Pancreas (tissue), 10 donors: Measurements from ENCODE around the gene CLEC2L. TPM values are rescaled to one million over a fixed set of nuclear protein-coding genes. Genes with fewer than 3 reads are reported as not detected.

Source experiments
- ATAC-seq, 4 donors: fragments of 200-7000 bp; cut with Tn5 transposase; one replicate each; pipeline versions ENCODE4 v1.8.0 to v1.9.1; 2020; ENCODE audit warnings: mild to moderate bottlenecking in 4 of 4, moderate library complexity in 4 of 4
- DNase-seq, 6 donors: peaks; one replicate each; pipeline ENCODE4 v3.0.0-alpha.2; 2020
- FAIRE-seq: peaks from 2 replicates; lab custom pipeline; 2012; peaks lifted over from hg19 to GRCh38; lab: Jason Lieb, UNC
- H3K27ac ChIP-seq, 4 donors: fragments of 200-600 bp; sonication (generic); 1 replicate in 3 of 4; 2 replicates in 1 of 4; pipeline versions ENCODE4 v1.5.0 to v1.8.0; 2020
- H3K27me3 ChIP-seq, 4 donors: fragments of 200-600 bp; one replicate each; pipeline ENCODE4 v1.8.0; 2021
- H3K36me3 ChIP-seq, 3 donors: fragments of 200-600 bp; sonication (generic) in 1 of 3; one replicate each; pipeline versions ENCODE4 v1.5.0 to v1.8.0; 2020 to 2021
- H3K4me1 ChIP-seq, 3 donors: fragments of 200-600 bp; one replicate each; pipeline ENCODE4 v1.8.0; 2021
- H3K4me3 ChIP-seq, 4 donors: fragments of 200-600 bp; sonication (generic) in 2 of 4; one replicate each; pipeline versions ENCODE4 v1.5.0 to v1.8.0; 2020 to 2021
- H3K9me3 ChIP-seq, 4 donors: fragments of 200-600 bp; one replicate each; pipeline ENCODE4 v1.8.0; 2021
- CTCF ChIP-seq, 4 donors: fragments of 200-600 bp; sonication (generic) in 3 of 4; IDR thresholded peaks; one replicate each; pipeline versions ENCODE4 v1.5.0 to v1.8.0; 2021; ENCODE audit warnings: antibody characterized with exemption in 4 of 4
- WGBS, 2 donors: extraction: QIAGEN DNeasy Blood & Tissue Kit; methylation state at CpG; one replicate each; pipeline ENCODE4 v1.1.7; 2013; 5-methylcytosine and 5-hydroxymethylcytosine counted together
- intact Hi-C, 3 donors: fragments of 100-400 bp; cut with DNase I; formaldehyde crosslinking; loops; one replicate each; pipeline versions ENCODE4 v1.11.1 to v1.14.2; 2022
- polyA plus RNA-seq, 2 donors: library from polyadenylated mRNA; stranded (reverse); fragments of 200-250 nt; gene quantifications; one replicate each; pipeline ENCODE4 v1.2.3, GENCODE V29; 2013
- total RNA-seq, 6 donors: library from RNA; stranded (reverse); fragmentation: NEBNext Ultra II Directional in 4 of 6; extraction: Animal tissue kit (Norgen Biotek cat#: 25700) in 4 of 6; gene quantifications; one replicate each; pipeline versions ENCODE4 v1.2.1 to v1.2.4, GENCODE V29; 2021 to 2023
- donor health status: healthy with polysubstance abuse.
- donor health status: DM: no; HTN: no; CAD: no; lungs with moderate emphysema.
- donor health status: DM: no; HTN: no; CAD: no.
- donor health status: control.
- donor health status: control.
- donor health status: Bipolar disorder and iron deficiency.
- donor health status: DM: yes; HTN: yes; CAD: no.
- donor health status: DM: no; HTN: no; CAD: no.
- donor health status: DM: no; HTN: no; CAD: no.
- donor health status: DM: yes; HTN: yes; CAD: no.

Gene CLEC2L
- total and polyA plus RNA-seq, 8 donors = not detected

GRCh38 chr7:139559364-139560105 is 36.0 kb downstream of the CLEC2L start:
- no peak for TF ChIP-seq CTCF (IDR thresholded peaks at IDR 0.05)
- H3K27me3 ChIP-seq = no peaks in the 10 kb centered on the region
- intact Hi-C loops = no loop called here
- 72 to 75% methylated on average over 18 of the region's 18 CpGs for WGBS, 2 donors
- ATAC-seq (no peak), DNase-seq (no peak), FAIRE-seq (no peak)
- no peaks in the 10 kb centered on the region for H3K36me3 ChIP-seq
- no peak overlapping the region for H3K27ac ChIP-seq
- H3K4me3 ChIP-seq = no peak overlapping the region
- no peaks in the 10 kb centered on the region for H3K4me1 ChIP-seq
- no peaks in the 10 kb centered on the region for H3K9me3 ChIP-seq

- WGBS, 2 donors = 92 to 98% methylated on average over 2 of the region's 2 CpGs
- no peak for DNase-seq
- no peak for ATAC-seq
- no peaks in the 10 kb centered on the region for H3K9me3 ChIP-seq
- TF ChIP-seq CTCF (IDR thresholded peaks at IDR 0.05) = no peak
- intact Hi-C loops = no loop called here
- H3K4me1 ChIP-seq = peaks cover 0 to under 1% (median 0%) of the 10 kb centered on the region in 3 donors
- no peak for FAIRE-seq
- no peak overlapping the region for H3K27ac ChIP-seq
- H3K27me3 ChIP-seq = no peaks in the 10 kb centered on the region
- no peaks in the 10 kb centered on the region for H3K36me3 ChIP-seq
- no peak overlapping the region for H3K4me3 ChIP-seq
These were observed 36.7 kb downstream of the CLEC2L start for GRCh38 chr7:139560199-139560598.

GRCh38 chr7:139560678-139561077 is 37.2 kb downstream of the CLEC2L start:
- 91 to 92% methylated on average over 11 of the region's 11 CpGs for WGBS, 2 donors
- no peaks in the 10 kb centered on the region for H3K9me3 ChIP-seq
- no peaks in the 10 kb centered on the region for H3K27me3 ChIP-seq
- TF ChIP-seq CTCF (IDR thresholded peaks at IDR 0.05) = no peak
- FAIRE-seq (no peak), DNase-seq (no peak), ATAC-seq (no peak)
- H3K27ac ChIP-seq = no peak overlapping the region
- no peak overlapping the region for H3K4me3 ChIP-seq
- no peaks in the 10 kb centered on the region for H3K36me3 ChIP-seq
- intact Hi-C loops = no loop called here
- peaks cover 0 to 6% (median 0%) of the 10 kb centered on the region in 3 donors for H3K4me1 ChIP-seq

- intact Hi-C loops = no loop called here
- H3K4me1 ChIP-seq = peaks cover 0 to 7% (median 0%) of the 10 kb centered on the region in 3 donors
- no peak for FAIRE-seq
- no peaks in the 10 kb centered on the region for H3K9me3 ChIP-seq
- no peaks in the 10 kb centered on the region for H3K36me3 ChIP-seq
- no peak for ATAC-seq
- TF ChIP-seq CTCF (IDR thresholded peaks at IDR 0.05) = no peak
- no peak overlapping the region for H3K4me3 ChIP-seq
- 94 to 96% methylated on average over 12 of the region's 12 CpGs for WGBS, 2 donors
- no peak overlapping the region for H3K27ac ChIP-seq
- H3K27me3 ChIP-seq = no peaks in the 10 kb centered on the region
- DNase-seq = no peak
These were observed 39.0 kb downstream of the CLEC2L start for GRCh38 chr7:139562491-139562890.

GRCh38 chr7:139562961-139563565 is 39.6 kb downstream of the CLEC2L start:
- H3K4me3 ChIP-seq = no peak overlapping the region
- 84 to 87% methylated on average over 13 of the region's 13 CpGs for WGBS, 2 donors
- ATAC-seq (no peak), DNase-seq (no peak), FAIRE-seq (no peak)
- no peak overlapping the region for H3K27ac ChIP-seq
- no peaks in the 10 kb centered on the region for H3K9me3 ChIP-seq
- peaks cover 0 to 7% (median 0%) of the 10 kb centered on the region in 3 donors for H3K4me1 ChIP-seq
- H3K27me3 ChIP-seq = no peaks in the 10 kb centered on the region
- H3K36me3 ChIP-seq = no peaks in the 10 kb centered on the region
- intact Hi-C loops = no loop called here
- TF ChIP-seq CTCF (IDR thresholded peaks at IDR 0.05) = no peak
